Measurements from ENCODE around the gene PIAS2.
A peak's percentile ranks its signal among the peaks of the same experiment; 100 is the strongest.
"Not testable (repeated sequence)": the region's sequence is repeated elsewhere in the genome, so short reads cannot be mapped to it uniquely, and the experiment has no call there.

PIAS2 gene, protein sequence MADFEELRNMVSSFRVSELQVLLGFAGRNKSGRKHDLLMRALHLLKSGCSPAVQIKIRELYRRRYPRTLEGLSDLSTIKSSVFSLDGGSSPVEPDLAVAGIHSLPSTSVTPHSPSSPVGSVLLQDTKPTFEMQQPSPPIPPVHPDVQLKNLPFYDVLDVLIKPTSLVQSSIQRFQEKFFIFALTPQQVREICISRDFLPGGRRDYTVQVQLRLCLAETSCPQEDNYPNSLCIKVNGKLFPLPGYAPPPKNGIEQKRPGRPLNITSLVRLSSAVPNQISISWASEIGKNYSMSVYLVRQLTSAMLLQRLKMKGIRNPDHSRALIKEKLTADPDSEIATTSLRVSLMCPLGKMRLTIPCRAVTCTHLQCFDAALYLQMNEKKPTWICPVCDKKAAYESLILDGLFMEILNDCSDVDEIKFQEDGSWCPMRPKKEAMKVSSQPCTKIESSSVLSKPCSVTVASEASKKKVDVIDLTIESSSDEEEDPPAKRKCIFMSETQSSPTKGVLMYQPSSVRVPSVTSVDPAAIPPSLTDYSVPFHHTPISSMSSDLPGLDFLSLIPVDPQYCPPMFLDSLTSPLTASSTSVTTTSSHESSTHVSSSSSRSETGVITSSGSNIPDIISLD

DNA sequence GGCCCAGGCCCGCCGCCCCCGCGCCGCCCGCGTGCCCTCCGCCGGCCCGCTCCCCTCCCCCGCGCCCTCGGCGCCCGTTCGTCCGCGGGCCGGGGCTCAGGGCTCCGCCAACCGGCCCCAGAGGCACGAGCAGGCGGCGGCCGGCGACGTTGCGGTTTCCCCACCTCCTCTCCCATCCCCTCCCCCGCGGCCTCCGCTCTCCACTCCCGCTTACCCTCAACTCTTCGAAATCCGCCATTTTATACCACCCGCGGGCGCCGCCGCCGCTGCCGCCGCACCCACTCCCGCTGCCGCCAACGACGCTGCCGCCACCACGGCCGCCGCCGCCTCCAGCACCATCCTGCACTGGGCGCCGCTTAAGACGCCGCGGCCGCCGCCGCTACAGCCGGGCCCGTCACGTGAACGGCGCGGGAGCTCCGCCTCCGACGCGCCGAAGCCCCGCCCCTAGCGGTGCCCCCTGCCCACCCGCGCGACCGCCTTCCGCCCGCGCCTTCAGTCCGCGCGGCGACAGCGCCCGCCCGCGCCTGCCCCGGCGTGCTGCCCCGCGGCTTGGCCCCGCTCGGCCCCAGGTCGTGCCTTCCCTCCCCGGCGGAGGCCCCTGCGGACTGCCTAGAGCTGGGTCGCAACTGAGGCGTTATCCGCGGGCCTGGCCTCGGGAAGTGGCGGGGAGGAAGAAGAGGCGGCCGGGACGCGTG lies at the start of gene PIAS2, which contains the start of gene KATNAL2:
PIAS2 (minus strand) TSS at position 400 of the 695 bp plus-strand sequence; CDS start at position 238, 162 bp downstream.
KATNAL2 (plus strand) TSS at position 495 of the 695 bp plus-strand sequence. CDS start 29,271 bp downstream, outside the sequence.
- peak; percentile 62 for DNase-seq

DNA sequence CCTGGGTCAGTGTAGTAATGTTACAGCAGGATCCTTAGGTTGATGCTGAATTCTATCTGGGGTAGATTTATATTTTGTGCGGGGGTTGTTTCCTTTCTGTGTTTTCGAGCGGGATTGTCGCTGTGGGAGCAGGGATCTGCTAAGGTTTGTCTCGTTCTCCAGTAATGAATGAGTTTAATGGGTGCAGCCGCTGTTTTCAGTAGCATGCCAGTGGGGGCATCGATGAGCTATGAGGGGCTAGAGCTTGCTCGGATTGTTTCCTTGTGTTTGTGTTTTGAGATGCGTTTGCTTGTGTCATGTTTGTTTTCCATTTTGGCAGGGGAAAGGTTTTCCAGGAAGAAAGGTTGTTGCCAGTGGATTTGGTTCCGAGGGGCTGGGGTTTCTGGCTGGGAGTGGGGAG lies 49.0 kb upstream of the PIAS2 start:
- DNase-seq: not testable (repeated sequence)

DNA sequence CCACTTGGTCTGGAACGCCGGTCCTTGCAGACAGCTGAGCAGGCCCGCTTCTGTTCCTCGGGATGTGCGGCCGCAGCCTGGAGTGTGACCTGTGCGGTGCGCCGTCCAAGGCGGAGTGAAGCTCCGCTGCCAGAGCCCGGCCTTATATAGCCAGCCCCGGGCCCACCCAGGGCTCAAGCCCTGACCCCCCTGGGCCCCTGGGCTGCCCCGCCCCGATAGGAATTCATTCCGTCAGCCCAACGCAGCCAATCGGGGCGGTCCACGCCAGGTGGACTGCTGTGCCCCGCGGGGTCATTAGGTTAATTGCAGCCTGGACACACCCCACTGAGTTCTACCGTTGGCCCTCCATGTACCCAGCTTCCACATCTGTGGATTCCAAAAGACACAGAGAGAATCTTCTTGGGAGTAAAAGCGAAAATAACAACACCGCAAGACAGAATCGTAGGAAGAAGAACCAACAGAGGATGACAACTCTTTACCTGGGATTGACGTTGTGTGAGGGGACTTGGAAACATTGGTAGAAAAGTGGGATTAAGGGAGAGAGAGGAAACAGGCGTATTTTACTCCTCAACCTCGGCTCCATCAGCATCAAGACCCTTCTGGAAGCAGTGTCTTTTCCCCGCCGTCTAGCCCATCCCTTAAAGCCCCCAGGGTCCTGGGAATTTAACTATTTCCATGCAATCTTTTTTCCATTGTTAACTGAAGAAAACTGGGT lies 47.4 kb upstream of the PIAS2 start:
- not testable (repeated sequence) for DNase-seq

DNA sequence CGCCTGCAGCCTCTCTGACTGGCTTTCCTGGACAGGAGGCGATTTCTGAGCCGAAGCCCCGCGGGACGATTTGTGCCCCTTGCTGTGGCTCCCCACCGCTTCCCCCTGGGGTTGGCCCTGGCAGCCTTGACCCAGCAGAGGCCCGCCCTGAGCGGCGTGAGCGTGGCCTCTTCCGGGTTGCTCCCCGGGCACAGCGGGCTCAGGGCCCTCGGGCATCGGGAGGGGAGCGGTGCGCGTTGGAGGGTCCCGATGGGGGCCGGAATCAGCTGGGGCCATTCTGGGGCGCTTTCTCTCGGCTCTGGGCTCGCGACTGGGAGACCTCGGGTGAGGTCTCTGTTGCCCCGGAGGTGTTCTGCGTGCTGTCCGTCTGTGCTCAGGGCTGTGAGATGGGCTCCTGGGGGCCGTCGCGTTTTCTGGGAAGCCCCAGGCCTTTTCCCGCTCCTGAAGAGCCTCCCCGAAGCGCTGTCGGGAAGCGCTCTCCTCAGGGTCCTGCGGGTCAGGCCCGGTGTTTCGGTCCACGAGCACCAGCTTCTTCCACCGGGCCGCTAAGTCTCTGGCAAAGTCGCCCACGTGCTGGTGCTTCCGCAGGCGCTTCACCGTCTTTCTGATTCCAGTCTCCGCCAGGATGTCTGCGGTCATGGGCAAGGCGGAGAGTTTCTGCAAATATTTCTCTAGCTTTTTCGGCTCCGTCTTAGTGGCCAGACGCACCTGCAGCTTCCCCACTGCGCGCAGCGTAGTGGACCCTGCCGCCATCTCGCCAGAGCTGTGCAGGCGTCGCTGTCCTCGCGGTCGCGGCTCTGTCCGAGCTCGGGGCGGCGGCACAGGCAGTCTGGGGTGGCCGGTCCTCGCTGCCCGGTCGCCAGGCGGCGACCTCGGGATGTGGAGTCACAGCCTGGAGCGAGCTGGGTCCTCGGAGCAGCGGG lies 46.6 kb upstream of the PIAS2 start:
- not testable (repeated sequence) for DNase-seq

DNA sequence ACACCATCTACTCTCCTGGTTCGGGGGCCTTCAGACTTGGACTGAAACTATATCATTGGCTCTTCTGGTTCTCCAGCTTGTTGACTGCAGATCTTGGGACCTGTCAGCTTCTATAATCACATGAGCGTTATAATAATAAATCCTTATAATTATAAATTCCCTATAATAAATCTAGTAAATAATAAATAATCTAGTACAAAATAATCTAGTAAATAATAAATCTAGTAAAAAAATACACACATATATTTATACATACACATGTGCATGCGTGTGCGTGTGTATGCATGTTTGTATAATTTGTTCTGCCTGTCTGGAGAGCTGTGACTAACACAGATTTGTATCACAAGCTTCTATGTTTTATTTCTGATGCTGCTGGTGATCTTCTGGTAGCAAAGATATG lies 40.9 kb upstream of the PIAS2 start:
- no peak for DNase-seq

DNA sequence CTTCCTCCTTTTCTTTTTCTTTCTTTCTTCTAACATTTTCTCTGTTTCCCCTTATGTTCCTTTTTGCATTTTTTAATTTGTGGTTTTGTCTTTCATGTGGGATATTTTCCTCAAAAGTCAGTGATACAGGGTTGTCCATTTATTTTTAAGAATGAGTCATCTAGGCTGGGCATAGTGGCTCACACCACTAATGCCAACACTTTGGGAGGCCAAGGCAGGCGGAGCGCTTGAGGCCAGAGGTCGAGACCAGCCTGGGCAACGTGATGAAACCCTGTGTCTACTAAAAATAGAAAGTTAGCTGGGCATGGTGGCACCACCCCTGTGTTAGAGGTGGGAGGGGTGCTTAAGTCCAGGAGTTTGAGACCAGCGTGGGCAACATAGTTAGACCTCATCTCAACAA lies 35.9 kb upstream of the PIAS2 start:
- DNase-seq: no peak

DNA sequence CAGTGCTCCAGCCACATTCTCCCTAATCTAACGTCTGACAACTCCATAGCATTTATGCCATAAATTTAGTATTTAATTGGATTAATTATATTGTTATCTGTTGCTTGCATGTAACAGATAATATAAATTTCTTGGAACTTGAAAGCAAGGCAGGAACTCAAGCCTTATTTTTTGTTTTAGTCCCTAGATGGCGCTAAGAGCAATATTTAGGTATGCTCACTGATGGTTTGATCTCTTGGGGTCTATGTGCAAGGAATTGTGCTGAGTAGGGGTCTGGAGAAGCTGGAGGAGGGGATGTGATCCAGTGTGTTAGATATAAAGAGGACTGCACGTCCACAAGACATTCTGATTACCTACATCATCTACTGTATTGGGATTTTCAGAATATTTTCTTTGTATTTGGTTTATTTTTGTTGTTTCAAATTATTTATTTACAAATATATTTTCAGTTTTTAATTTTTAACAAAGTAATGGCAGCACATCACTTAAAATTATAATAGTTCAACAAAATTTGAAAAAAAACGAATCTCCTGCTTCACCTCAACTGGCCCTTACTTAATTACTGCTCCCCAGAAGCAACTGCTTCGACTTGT lies 32.9 kb upstream of the PIAS2 start:
- no peak for DNase-seq

DNA sequence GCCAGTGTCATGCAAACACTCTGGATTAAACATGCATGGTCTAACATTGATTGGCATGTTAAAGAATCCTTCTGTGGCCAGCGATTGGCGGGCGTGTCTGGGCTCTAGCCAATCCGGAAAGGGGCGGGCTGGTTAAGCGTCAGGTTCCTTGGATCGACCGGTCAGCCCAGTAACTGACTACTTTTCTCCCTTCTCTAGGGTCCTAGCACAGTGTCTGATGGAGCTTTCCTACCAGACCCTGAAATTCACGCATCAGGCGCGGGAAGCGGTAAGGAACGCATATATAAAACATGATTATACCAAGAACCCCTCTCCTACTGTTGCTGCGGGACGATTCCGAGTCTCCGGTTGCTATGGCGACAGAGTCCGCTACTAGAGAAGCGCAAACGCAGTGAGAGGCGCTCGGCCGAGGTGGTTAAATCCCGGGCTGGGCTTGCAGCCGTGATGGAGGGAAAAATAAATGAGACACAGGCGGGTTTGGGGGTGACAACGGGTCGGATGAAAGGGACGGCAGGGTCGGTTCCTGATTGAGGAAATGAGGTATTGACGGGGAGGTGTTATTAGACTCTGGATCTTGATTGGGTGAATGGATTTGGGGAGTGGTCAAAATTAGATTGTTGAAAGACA lies 29.5 kb upstream of the PIAS2 start:
- DNase-seq: no peak

DNA sequence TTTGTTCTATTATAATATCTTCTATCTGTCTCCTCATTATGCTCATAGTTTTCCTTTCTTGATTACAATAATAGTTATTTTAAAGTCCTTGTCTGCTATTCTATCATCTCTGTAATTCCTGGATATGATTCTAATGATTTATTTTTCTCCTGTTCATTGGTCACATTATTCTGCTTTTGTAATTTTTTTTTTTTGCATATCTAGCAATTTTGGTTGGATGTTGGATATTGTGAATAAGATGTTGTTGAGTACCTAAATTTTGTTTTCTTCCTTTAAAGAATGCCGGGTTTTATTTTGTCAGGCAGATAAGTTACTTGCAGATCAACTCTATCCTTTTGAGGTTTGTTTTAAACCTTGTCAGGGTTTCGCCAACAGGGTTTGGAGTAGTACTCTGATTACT lies 25.3 kb upstream of the PIAS2 start:
- DNase-seq: no peak

DNA sequence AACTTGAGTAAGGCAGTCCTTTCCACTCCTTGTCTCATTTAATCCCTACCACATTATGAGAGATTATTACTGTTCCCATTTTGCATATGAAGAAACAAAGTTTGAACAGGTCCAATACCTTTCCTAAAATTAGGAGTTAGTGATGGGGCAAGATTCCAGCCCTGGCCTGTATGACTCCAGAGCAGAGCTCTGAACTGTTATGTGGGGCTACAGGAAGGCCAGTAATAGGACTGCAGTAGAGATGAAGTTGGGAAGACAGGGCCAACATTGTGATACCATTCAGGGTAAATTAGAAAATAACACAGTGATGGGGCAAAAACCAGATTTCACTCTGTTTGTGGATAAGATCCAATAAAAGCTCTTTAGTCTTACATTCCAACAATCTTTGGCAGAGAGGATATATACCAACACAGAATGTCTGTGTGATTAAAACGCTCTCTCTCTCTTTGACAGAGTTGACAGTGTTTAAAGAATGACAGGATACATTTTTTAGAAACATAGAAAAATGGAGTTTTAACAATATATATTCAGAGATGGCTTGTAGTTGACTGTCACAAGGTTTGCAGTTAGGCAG lies 22.8 kb upstream of the PIAS2 start:
- DNase-seq: no peak

DNA sequence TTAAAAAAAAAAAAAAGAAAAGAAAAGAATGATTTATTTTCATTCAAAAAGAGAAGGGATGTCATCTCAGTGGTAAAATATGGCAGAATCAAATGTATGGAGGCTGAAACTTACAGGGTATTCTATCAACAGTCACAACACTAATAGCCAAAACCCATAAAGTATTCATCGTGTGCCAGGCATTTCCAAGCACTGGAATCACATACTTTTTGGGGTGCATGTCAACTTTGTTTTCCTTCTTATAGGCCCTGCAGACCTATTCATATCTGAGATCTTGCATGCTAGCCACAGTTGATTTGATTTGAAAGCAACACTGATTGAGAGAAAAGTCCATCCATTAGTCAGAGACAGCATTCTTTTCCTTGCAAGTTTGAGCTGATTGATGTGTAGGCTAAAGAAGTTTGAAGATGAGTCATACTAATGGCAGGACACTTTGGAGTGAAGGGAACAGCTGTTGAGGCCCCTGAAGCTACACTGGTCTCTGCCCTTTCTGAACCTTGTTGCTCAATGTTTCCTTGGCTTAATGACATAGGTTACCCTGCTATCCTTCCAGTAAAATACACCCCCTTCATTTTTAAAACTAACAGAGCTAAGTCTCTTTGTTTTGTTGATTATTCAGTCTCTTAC lies 22.1 kb upstream of the PIAS2 start:
- DNase-seq: no peak

DNA sequence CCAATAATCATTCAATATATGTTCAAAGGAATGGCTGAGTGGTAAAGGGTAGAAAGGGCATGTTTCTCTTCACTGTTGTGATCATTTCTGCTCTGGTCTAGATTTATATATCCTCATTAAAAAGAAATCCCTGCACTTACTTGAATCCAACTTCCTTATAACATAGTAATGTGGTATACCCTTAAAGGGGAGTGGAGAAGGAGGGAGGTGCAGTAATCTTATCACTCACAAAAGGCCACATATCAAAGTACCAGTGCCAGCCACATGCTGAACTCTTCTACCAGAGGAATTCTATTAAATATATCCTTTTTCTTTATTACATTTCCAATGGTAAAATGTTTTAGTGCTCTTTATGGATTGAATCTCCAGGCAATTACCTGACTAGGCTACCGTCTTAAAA lies 3.3 kb upstream of the PIAS2 start:
- no peak for DNase-seq

DNA sequence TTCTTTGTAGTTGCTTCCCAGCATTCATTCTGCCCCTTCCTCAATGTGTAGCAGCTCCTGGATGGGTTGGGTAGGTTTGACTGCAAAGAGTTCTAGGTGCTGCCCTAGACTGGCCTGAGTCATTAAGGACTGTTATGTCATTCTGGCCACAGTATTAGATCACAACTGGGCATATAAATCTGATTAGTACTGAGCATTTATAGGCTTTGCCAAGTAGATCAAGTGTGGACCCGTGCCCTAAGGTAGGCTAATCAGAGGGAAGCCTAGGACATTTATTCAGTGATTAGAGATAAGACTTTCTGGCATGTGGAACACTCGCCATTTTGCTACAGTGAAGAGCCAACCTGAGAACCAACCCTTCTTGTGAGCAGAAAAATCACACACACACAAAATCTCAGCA lies 2.8 kb upstream of the PIAS2 start:
- no peak for DNase-seq

DNA sequence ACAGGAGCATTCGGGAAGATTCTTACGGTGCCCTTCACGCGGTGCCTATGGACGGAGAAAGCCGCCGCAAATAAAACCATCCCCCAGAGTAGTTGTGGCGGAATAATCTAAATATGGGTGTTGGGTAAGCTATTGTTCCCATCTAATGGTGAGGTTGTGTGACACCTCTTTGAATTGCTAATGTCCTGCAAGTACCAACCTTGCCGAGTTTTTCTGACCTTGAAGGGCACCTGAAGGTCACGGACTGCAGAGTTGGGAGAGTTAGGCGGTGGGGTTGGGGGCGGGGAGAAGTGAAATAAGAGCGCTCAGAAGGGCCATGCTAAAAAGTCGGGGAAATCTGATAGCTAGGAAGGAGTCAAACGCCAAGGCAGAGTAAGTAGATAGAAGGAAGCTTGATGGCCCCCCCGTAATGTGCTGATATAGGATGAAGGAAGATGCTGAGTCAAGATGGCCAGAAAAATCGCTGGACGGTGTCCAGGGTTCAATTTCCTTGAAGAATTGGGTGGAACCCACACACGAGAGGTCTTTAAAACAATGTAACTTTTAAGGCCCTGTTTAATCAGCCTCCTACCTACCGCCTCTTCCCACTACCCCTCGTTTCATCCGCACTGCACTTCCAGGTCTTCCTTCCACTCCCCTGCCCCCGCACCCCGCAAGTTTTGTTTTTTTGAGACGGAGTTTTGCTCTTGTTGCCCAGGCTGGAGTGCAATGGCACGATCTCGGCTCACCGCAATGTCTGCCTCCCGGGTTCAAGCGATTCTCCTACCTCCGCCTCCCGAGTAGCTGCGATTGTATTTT lies 695 bp upstream of the PIAS2 start:
- no peak for DNase-seq

DNA sequence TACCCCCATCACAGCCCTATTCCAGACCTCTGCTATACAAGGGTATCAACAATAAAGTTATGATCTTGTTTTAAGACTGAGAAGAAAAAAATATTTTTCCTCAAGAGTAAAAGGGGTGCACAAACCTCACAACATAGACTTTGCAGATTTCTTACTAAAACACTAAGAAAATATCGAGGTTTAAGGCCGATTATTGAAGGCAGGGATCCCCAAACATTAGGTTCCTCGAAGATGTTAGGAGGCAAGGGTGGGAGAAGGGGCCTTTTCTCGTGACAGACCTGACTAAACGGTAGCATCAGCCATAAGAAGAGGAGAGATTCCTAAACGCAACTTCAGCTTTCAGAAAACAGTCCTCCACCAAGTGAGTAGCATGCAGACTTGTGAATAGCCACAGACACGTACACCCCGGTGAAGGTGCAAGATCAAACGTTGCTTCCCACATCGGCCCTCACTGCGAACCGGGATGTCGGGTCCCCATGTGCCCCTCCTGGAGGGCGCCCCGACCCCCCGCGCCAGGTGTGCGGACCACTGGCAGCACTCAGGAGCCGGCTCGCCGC lies 678 bp downstream of the PIAS2 start:
- DNase-seq: peak; percentile 32

DNA sequence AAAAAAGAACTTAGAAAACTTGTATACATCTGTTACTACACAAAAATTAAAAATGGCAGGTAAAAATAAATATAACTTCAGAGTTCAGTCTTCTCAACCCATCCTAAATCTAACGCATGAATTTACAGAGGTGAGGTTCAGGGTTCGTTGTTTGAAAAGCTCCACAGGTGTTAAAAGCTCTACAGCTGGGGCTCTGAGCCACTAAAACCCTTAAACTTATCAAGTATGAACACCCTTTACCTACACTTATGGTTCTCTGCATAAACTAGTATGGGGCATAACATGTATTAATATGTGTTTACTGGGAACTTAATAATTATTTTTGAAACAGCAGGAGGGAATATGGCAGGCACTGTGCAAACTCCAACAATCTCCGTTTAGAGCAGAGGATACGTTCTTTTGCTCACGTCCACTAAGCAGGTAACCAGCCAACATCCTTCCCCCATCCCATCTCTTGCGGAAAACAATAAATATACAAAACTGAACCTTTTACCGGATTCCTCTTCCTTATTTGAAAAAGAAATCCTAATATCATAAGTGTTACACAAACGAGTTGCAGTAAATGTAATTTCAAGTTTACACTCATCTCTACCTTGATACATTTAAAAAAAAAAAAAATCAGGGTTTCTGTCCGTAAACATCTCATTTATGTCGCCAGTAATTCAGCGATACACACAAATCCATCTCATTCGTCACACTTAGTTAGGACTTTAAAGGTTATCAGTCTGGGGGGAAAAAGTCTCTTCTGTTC lies 1.3 kb downstream of the PIAS2 start:
- no peak for DNase-seq

DNA sequence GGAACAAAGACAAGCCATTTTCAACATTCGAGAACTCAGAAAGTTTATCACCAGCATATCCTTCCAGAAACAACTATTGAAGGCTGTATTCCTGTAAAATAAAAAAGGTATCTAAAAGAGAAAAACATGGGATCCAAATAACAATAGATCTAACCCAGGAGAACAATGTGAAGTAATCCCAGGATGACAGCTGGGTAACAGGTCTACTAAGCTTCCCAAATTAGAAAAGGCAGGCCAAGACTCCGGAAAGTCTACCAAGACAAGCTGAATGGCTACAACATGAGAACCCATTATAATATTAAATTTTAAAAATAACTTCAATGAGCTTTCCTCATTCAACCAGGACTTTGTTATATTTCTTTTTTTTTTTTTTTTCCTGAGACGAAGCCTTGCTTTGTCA lies 6.5 kb downstream of the PIAS2 start:
- no peak for DNase-seq

DNA sequence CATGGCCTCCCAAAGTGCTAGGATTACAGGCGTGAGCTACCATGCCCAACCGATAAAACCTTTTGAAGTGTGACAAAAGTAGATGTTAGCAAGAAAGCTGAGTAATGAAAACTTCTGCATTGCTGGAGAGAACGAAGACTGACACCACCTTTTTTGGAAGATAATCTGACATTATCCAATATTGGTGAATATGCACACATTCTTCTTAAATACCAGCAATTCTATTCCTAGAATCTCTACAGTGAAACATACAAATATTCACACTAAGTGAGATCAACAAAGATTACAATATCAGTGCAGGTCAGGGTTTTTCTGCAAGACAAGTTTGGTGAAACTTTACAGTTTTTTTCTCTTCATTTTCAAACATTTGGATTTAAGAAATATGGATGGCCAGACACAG lies 7.8 kb downstream of the PIAS2 start:
- no peak for DNase-seq
